Measurements from ENCODE around the gene TPCN2. TPM values are rescaled to one million over a fixed set of nuclear protein-coding genes. Genes with fewer than 3 reads are reported as not detected.

The TPCN2 gene
- polyA plus RNA-seq, 1 donor from 2014 or later = 14.2 TPM

GRCh38 chr11:69142895-69143294 is 94.2 kb downstream of the TPCN2 start:
- Histone ChIP-seq H2AFZ (ENCODE audit: low read depth, low read length) (no peak overlapping the region), H3K4me2 (ENCODE audit: low read length) (no peak overlapping the region), H3K4me3 (ENCODE audit: low read length) (no peak overlapping the region), H3K27ac (ENCODE audit: low read length) (no peak overlapping the region), H3K9me2 (ENCODE audit: insufficient read depth, low read length) (no peaks in the 10 kb centered on the region), H4K20me1 (ENCODE audit: insufficient read depth) (no peaks in the 10 kb centered on the region), H3K36me3 (ENCODE audit: insufficient read depth, low read length) (no peaks in the 10 kb centered on the region), H3F3A (ENCODE audit: insufficient read depth, low read length, poor library complexity, severe bottlenecking) (no peaks in the 10 kb centered on the region), H3K9ac (ENCODE audit: low read length) (no peak overlapping the region), H3K79me2 (replicated peaks; ENCODE audit: insufficient read depth, low read length) (no peaks in the 10 kb centered on the region), H3K27me3 (ENCODE audit: insufficient read depth, low read depth, low read length) (no peaks in the 10 kb centered on the region), H3K9me3 (ENCODE audit: low read length) (no peaks in the 10 kb centered on the region)
- TF ChIP-seq EP300 (conservative IDR thresholded peaks at IDR 0.05; ENCODE audit: poor library complexity, severe bottlenecking) = no peak
- no peak for TF ChIP-seq EZH2 (IDR thresholded peaks at IDR 0.05; ENCODE audit: borderline replicate concordance, insufficient read depth, low read length, poor library complexity, severe bottlenecking)
- no peak for TF ChIP-seq SMC3 (conservative IDR thresholded peaks at IDR 0.05; ENCODE audit: poor library complexity)
- TF ChIP-seq, protein P1, sequence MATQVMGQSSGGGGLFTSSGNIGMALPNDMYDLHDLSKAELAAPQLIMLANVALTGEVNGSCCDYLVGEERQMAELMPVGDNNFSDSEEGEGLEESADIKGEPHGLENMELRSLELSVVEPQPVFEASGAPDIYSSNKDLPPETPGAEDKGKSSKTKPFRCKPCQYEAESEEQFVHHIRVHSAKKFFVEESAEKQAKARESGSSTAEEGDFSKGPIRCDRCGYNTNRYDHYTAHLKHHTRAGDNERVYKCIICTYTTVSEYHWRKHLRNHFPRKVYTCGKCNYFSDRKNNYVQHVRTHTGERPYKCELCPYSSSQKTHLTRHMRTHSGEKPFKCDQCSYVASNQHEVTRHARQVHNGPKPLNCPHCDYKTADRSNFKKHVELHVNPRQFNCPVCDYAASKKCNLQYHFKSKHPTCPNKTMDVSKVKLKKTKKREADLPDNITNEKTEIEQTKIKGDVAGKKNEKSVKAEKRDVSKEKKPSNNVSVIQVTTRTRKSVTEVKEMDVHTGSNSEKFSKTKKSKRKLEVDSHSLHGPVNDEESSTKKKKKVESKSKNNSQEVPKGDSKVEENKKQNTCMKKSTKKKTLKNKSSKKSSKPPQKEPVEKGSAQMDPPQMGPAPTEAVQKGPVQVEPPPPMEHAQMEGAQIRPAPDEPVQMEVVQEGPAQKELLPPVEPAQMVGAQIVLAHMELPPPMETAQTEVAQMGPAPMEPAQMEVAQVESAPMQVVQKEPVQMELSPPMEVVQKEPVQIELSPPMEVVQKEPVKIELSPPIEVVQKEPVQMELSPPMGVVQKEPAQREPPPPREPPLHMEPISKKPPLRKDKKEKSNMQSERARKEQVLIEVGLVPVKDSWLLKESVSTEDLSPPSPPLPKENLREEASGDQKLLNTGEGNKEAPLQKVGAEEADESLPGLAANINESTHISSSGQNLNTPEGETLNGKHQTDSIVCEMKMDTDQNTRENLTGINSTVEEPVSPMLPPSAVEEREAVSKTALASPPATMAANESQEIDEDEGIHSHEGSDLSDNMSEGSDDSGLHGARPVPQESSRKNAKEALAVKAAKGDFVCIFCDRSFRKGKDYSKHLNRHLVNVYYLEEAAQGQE (IDR thresholded peaks at IDR 0.05; ENCODE audit: borderline replicate concordance) = no peak
- no peak for TF ChIP-seq MXI1 (conservative IDR thresholded peaks at IDR 0.05; ENCODE audit: poor library complexity, severe bottlenecking)
- no peak for TF ChIP-seq POLR2AphosphoS5 (IDR thresholded peaks at IDR 0.05)

GRCh38 chr11:69144316-69145049 is 95.8 kb downstream of the TPCN2 start:
- Histone ChIP-seq H3K4me3 (ENCODE audit: low read length) (no peak overlapping the region), H3K9me2 (ENCODE audit: insufficient read depth, low read length) (no peaks in the 10 kb centered on the region), H3K4me2 (ENCODE audit: low read length) (no peak overlapping the region), H3K9ac (ENCODE audit: low read length) (no peak overlapping the region), H3K27me3 (ENCODE audit: insufficient read depth, low read depth, low read length) (no peaks in the 10 kb centered on the region), H2AFZ (ENCODE audit: low read depth, low read length) (no peak overlapping the region), H3K36me3 (ENCODE audit: insufficient read depth, low read length) (no peaks in the 10 kb centered on the region), H3K27ac (ENCODE audit: low read length) (no peak overlapping the region), H3K9me3 (ENCODE audit: low read length) (no peaks in the 10 kb centered on the region), H3F3A (ENCODE audit: insufficient read depth, low read length, poor library complexity, severe bottlenecking) (no peaks in the 10 kb centered on the region), H4K20me1 (ENCODE audit: insufficient read depth) (no peaks in the 10 kb centered on the region), H3K79me2 (replicated peaks; ENCODE audit: insufficient read depth, low read length) (no peaks in the 10 kb centered on the region)
- no peak for TF ChIP-seq SMC3 (conservative IDR thresholded peaks at IDR 0.05; ENCODE audit: poor library complexity)
- no peak for TF ChIP-seq RAD21 (conservative IDR thresholded peaks at IDR 0.05)
- no peak for TF ChIP-seq TAF1 (IDR thresholded peaks at IDR 0.05; ENCODE audit: low read depth)
- TF ChIP-seq, protein P1 (IDR thresholded peaks at IDR 0.05; ENCODE audit: borderline replicate concordance) = no peak
- no peak for TF ChIP-seq EP300 (conservative IDR thresholded peaks at IDR 0.05; ENCODE audit: poor library complexity, severe bottlenecking)
- no peak for TF ChIP-seq MXI1 (conservative IDR thresholded peaks at IDR 0.05; ENCODE audit: poor library complexity, severe bottlenecking)
- no peak for TF ChIP-seq EZH2 (IDR thresholded peaks at IDR 0.05; ENCODE audit: borderline replicate concordance, insufficient read depth, low read length, poor library complexity, severe bottlenecking)

Measured in neural cell (in vitro differentiated cells).